CD14-positive monocyte (primary cell): ENCODE results near the gene SRMS. TPM values are rescaled to one million over a fixed set of nuclear protein-coding genes. Genes with fewer than 3 reads are reported as not detected.

Experiments
- DNase-seq, 3 donors: peaks; one replicate each; pipeline ENCODE4 v3.0.0-alpha.2; 2011 to 2022
- H2AFZ ChIP-seq: 2 replicates; pipeline ENCODE4 v1.6.0; 2012; ENCODE audit warnings: mild to moderate bottlenecking, low read depth, low read length, inconsistent platforms; ENCODE audit not compliant: insufficient read depth, poor library complexity, severe bottlenecking
- H3K27ac ChIP-seq, 2 donors: 1 replicate in 1 of 2; 2 replicates in 1 of 2; pipeline ENCODE4 v1.5.1; 2012 to 2013; ENCODE audit warnings: low read length in 2 of 2, control low read depth in 1 of 2, inconsistent platforms in 1 of 2, low read depth in 1 of 2, mild to moderate bottlenecking in 1 of 2
- H3K27me3 ChIP-seq, 2 donors: one replicate each; pipeline versions ENCODE4 v1.6.0 to v1.6.1; 2011 to 2013; ENCODE audit warnings: low read length in 2 of 2; ENCODE audit not compliant: control insufficient read depth in 2 of 2, insufficient read depth in 2 of 2
- H3K36me3 ChIP-seq, 2 donors: replicated peaks in 1 of 2; 1 replicate in 1 of 2; 2 replicates in 1 of 2; pipeline versions ENCODE4 v1.5.1 to v1.6.1; 2012 to 2013; ENCODE audit warnings: low read length in 2 of 2, control low read depth in 1 of 2, inconsistent platforms in 1 of 2, mild to moderate bottlenecking in 1 of 2; ENCODE audit not compliant: insufficient read depth in 2 of 2, control insufficient read depth in 1 of 2
- H3K4me1 ChIP-seq, 2 donors: 1 replicate in 1 of 2; 2 replicates in 1 of 2; pipeline versions ENCODE4 v1.5.1 to v1.6.1; 2012 to 2013; ENCODE audit warnings: low read length in 2 of 2, control low read depth in 1 of 2, inconsistent platforms in 1 of 2, mild to moderate bottlenecking in 1 of 2, moderate library complexity in 1 of 2; ENCODE audit not compliant: insufficient read depth in 2 of 2, control insufficient read depth in 1 of 2
- H3K4me2 ChIP-seq: replicated peaks from 2 replicates; pipeline ENCODE3; 2012; ENCODE audit warnings: low read length, moderate library complexity, mild to moderate bottlenecking; ENCODE audit not compliant: poor library complexity, severe bottlenecking; ENCODE audit errors: extremely low read depth
- H3K4me3 ChIP-seq, 3 experiments: fragments of 200-600 bp in 1 of 3; sonication (generic) in 1 of 3; replicated peaks in 1 of 3; 1 replicate in 2 of 3; 2 replicates in 1 of 3; pipeline ENCODE4 v1.5.1; 2011 to 2013; ENCODE audit warnings: low read length in 3 of 3, mild to moderate bottlenecking in 3 of 3, control low read depth in 2 of 3, low read depth in 2 of 3, inconsistent platforms in 1 of 3, moderate library complexity in 1 of 3
- H3K79me2 ChIP-seq: 2 replicates; pipeline ENCODE4 v1.6.0; 2012; ENCODE audit warnings: mild to moderate bottlenecking, control low read depth, inconsistent platforms, low read length, moderate library complexity; ENCODE audit not compliant: insufficient read depth
- H3K9ac ChIP-seq: 2 replicates; pipeline ENCODE4 v1.6.0; 2017; ENCODE audit warnings: low read length, mild to moderate bottlenecking; ENCODE audit not compliant: insufficient read depth, poor library complexity, severe bottlenecking
- H3K9me3 ChIP-seq, 2 donors: replicated peaks in 1 of 2; 1 replicate in 1 of 2; 2 replicates in 1 of 2; pipeline versions ENCODE4 v1.5.1 to v1.6.1; 2012 to 2013; ENCODE audit warnings: low read length in 2 of 2, control low read depth in 1 of 2; ENCODE audit not compliant: control insufficient read depth in 1 of 2, insufficient read depth in 1 of 2
- H4K20me1 ChIP-seq: 2 replicates; pipeline ENCODE4 v1.6.0; 2012; ENCODE audit warnings: mild to moderate bottlenecking, low read length, control low read depth, moderate library complexity; ENCODE audit not compliant: insufficient read depth
- H3K27ac Mint-ChIP-seq, 7 donors: one replicate each; pipeline ENCODE4 v1.8.0; 2020; ENCODE audit warnings: mild to moderate bottlenecking in 7 of 7, mixed read lengths in 7 of 7, moderate library complexity in 6 of 7, inconsistent platforms in 2 of 7
- H3K27me3 Mint-ChIP-seq, 3 donors: one replicate each; pipeline ENCODE4 v1.8.0; 2021 to 2022; ENCODE audit warnings: low read depth in 3 of 3, mild to moderate bottlenecking in 3 of 3, mixed read lengths in 3 of 3, moderate library complexity in 3 of 3, inconsistent platforms in 1 of 3
- H3K36me3 Mint-ChIP-seq, 2 donors: one replicate each; pipeline ENCODE4 v1.8.0; 2020; ENCODE audit warnings: mixed read lengths in 2 of 2, inconsistent platforms in 1 of 2, mild to moderate bottlenecking in 1 of 2
- H3K4me1 Mint-ChIP-seq: one replicate; pipeline ENCODE4 v1.8.0; 2020; ENCODE audit warnings: mild to moderate bottlenecking, mixed read lengths
- H3K4me3 Mint-ChIP-seq, 2 donors: one replicate each; pipeline ENCODE4 v1.8.0; 2020; ENCODE audit warnings: mild to moderate bottlenecking in 2 of 2, mixed read lengths in 2 of 2, moderate library complexity in 1 of 2
- H3K9me3 Mint-ChIP-seq, 7 donors: one replicate each; pipeline ENCODE4 v1.8.0; 2020 to 2022; ENCODE audit warnings: mixed read lengths in 7 of 7, mild to moderate bottlenecking in 6 of 7, moderate library complexity in 6 of 7, inconsistent platforms in 2 of 7
- CTCF ChIP-seq: fragments of 200-600 bp; IDR thresholded peaks from one replicate; pipeline ENCODE4 v1.8.0; 2022; ENCODE audit warnings: antibody characterized with exemption, mild to moderate bottlenecking
- WGBS: methylation state at CpG from one replicate; pipeline ENCODE4 v1.1.5; 2013; ENCODE audit warnings: missing lambda C conversion rate; ENCODE audit not compliant: insufficient coverage; 5-methylcytosine and 5-hydroxymethylcytosine counted together
- intact Hi-C, 2 donors: fragments of 100-400 bp; cut with micrococcal nuclease; formaldehyde crosslinking; loops; one replicate each; pipeline versions ENCODE4 v1.15.0 to v1.15.1; 2023
- polyA plus RNA-seq, 3 donors: library from polyadenylated mRNA; depleted of rRNA in 1 of 3; unstranded in 2 of 3; stranded (reverse) in 1 of 3; fragments of 300-500 nt in 2 of 3; fragments of >200 nt in 1 of 3; fragmentation: Illumina TruSeq in 2 of 3; gene quantifications; 1 replicate in 2 of 3; 2 replicates in 1 of 3; pipeline ENCODE4 v1.2.3, GENCODE V29; 2012 to 2021

Gene SRMS
- polyA plus RNA-seq, 3 donors: not detected

DNA sequence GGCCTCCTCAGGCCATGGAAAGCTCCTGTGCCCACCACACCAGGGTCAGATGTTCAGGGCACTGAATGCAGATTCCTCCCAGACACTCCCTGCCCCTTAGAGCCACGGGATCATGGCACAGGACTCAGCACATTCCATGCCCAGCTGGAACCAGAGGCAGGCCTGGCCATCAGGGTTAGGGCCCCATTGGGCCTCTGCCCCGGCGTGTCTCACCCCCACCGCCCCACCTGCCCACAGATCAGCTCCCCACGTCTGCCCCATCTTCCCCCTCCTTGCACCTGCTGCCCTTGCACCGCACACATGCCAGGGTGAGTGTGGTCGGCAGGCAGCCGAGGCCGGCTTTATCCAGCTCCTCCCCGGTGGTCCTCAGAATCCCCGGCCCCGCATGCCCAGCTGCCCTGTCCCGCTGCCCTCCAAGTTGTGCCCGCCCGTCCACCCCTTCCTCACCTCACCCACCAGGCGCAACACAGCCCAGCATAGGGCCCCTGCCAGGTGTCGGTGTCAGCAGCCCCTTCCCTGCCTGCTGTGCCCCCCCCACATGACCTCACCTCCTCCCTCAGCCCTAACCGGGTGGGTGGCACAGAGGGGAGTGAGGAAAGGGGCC, 2.2 kb upstream of the SRMS start:
- H3K9ac ChIP-seq: no peak overlapping the region
- peaks cover 12% of the 10 kb centered on the region for H3K4me1 Mint-ChIP-seq
- H3K27me3 ChIP-seq: peaks cover 2 to 65% of the 10 kb centered on the region in 2 donors
- peaks cover 15 to 22% of the 10 kb centered on the region in 2 donors for H3K4me1 ChIP-seq
- H2AFZ ChIP-seq: no peak overlapping the region
- H4K20me1 ChIP-seq: peaks cover 7% of the 10 kb centered on the region
- no peak overlapping the region for H3K4me3 ChIP-seq
- peaks cover 2 to 11% (median 6%) of the 10 kb centered on the region in 7 donors for H3K9me3 Mint-ChIP-seq
- H3K27ac Mint-ChIP-seq: no peak overlapping the region
- no peak overlapping the region for H3K4me2 ChIP-seq
- intact Hi-C loops: no loop called here
- peaks cover 0 to 7% of the 10 kb centered on the region in 2 donors for H3K9me3 ChIP-seq
- H3K36me3 ChIP-seq: no peaks in the 10 kb centered on the region
- H3K27me3 Mint-ChIP-seq: peaks cover 48 to 94% (median 63%) of the 10 kb centered on the region in 3 donors
- 90% methylated on average over 14 of the region's 18 CpGs for WGBS
- no peaks in the 10 kb centered on the region for H3K79me2 ChIP-seq
- H3K36me3 Mint-ChIP-seq: no peaks in the 10 kb centered on the region
- no peak for DNase-seq
- no peak for TF ChIP-seq CTCF
- H3K27ac ChIP-seq: no peak overlapping the region
- peak overlapping the region in 1 of 2 donors; percentile 24 for H3K4me3 Mint-ChIP-seq

GRCh38 chr20:63549019-63549418, 1.5 kb upstream of the SRMS start:
- Mint-ChIP-seq H3K4me1 (peaks cover 9% of the 10 kb centered on the region), H3K27ac (no peak overlapping the region), H3K4me3 (peak overlapping the region in 1 of 2 donors; percentile 65), H3K9me3 (peaks cover 2 to 9% (median 6%) of the 10 kb centered on the region in 7 donors), H3K27me3 (peaks cover 42 to 89% (median 58%) of the 10 kb centered on the region in 3 donors), H3K36me3 (no peaks in the 10 kb centered on the region)
- DNase-seq: no peak
- intact Hi-C loops: no loop called here
- WGBS: 40% methylated on average over 1 of the region's 25 CpGs
- H3K79me2 ChIP-seq: no peaks in the 10 kb centered on the region
- H3K9me3 ChIP-seq: peaks cover 0 to 7% of the 10 kb centered on the region in 2 donors
- no peak overlapping the region for H3K4me3 ChIP-seq
- H3K9ac ChIP-seq: no peak overlapping the region
- H3K4me1 ChIP-seq: peaks cover 15 to 19% of the 10 kb centered on the region in 2 donors
- no peak for TF ChIP-seq CTCF
- H3K27me3 ChIP-seq: peaks cover 0 to 58% of the 10 kb centered on the region in 2 donors
- H3K27ac ChIP-seq: no peak overlapping the region
- no peak overlapping the region for H2AFZ ChIP-seq
- no peak overlapping the region for H3K4me2 ChIP-seq
- H3K36me3 ChIP-seq: no peaks in the 10 kb centered on the region
- peaks cover 4% of the 10 kb centered on the region for H4K20me1 ChIP-seq
